ENCODE measurements around the gene GPATCH2.
"Not testable (repeated sequence)": the region's sequence is repeated elsewhere in the genome, so short reads cannot be mapped to it uniquely, and the experiment has no call there.

Gene GPATCH2
- total RNA-seq = 31.5 to 32.2 reads per million in 2 donors

DNA sequence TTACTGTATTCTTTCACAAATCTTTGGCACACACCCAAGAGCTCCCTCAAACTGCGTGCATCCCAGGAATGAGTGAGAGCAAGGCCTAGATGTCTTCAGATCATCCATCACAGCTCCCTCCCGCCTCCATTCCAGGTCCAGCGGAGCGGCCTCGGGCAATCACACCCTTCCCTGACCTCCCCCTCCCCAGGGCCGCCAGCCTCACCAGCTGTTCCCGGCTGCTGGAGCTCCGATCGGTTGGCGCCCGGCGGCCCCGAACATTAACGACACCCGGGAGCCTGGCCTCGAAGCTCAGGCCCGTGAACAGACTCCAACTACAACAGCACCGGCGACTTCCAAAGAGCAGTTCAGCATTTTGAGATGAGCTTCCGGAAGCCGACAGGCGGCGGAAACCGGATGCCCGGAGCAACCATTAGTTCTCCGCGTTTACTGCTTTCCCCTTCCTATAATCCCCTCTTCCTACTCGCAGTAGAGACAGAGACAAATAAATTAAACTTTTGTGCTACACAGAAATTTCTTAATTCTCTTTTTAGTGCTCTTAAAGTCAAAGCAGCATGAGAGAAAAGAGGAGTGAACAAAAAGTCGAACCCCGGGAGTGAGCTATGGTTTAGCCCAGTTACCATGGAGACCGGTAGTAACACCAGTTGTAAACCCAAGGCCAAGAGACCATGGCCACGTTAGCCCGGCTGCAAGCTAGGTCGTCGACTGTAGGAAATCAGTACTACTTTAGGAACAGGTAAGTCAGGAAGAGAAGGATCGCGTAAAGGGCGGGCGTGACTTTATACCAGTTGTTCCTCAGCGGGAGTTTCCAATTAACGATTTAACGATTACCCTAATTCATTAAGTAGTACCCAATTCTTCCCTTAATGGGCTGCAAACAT, at the start of gene GPATCH2, which contains the start of gene SPATA17:
TSS of gene GPATCH2 (minus strand) at position 380 of the 881 bp plus-strand sequence. CDS start at position 261, 119 bp downstream.
TSS of gene SPATA17 (plus strand) at position 634 of the 881 bp plus-strand sequence. CDS start at position 669, 35 bp downstream.
- peak; percentile 34 for DNase-seq

DNA sequence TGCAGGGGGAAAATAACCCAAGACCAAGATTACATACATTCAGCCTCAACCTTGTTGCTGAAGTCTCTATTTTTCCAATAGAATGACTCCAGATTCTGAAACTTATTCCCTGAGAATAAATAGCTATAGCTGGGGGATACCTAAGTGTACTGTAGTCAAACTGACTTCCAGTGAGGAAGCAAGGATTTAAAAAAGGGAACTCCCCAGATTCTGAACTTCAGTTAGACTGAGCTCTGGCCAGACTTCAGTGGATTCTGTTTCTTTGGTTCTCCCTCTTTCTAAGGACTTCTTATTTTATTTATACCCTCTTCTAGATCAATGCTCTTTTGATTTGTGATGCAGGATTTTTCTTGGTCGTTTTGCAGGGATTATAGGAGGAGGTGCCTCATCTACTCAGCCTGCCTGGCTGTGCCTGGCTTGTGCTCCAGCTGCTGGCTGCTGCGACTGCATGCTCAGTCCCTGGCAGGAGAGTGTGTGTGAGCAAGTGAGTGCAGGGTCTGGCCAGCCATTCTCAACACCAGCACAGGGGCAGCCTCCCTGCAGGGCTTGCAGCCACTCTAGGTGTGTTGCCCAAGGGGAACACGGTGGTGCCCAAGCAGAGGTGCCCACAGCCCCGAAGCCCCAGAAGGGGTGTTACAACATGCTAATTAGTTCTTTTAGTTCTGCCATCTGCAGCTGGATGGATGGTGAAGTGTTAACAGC, 43.3 kb upstream of the GPATCH2 start:
- no peak for DNase-seq

DNA sequence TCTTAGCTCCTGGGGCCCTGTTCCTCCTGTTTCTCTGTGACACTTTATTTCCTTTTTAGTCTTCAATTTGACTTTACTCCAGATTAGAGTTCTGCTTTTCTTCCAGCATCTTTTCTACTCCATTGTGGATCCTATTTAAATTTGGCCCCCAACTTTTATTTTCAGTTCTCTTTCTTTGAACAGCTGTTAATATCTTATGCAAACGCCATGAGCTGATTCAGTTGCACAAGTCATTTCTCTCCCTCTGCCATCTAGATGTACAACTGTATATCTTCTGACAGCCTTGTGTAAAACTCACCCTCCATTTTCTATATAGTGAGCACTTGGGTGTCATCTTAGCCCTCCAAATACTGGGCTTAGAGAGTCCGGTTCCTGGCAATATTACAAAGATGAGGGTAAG, 42.5 kb upstream of the GPATCH2 start:
- no peak for DNase-seq

DNA sequence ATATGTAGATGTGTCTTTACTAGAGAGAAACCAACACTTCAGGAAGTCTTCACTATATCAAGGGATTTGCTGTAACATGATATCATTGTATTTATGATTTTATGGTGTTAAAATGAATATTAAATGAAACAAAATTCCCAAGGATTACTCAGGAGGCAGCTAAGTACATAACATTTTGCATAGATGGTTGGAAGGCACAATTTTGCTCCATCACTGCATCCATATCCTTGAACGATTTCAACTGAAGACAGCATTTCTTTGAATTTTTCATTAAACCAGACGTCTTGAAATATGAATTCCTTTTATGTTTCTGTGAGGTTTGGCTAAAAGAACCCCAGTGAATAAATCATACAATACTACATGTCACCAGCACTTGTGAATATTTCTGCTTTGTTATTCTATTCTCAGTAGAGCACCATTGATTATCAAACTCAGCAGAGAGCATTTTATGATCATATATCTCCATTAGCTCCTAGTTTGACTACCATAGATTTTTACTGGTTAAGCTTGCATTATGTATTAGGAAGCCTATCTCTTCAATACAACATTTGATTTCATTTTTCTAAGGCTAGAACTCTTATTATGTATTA, 37.6 kb upstream of the GPATCH2 start:
- DNase-seq = no peak

DNA sequence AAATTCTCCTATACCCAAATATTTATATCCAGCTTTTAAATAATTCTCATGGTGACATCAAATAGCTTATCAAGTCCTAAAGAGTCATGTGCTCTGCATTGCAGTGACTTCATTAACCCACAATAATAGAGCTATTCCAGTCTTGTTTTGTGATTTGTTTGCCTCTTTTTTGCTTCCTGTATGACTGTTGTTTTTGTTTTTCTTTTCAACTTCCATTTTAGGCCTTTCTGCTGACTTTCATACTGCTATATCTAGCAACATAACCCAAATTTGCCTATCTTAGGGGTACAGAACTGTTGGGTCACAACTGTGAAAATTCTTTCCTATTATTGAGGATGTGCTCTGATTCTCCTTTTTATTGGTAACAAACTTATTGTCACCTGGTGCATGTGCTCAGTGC, 30.5 kb upstream of the GPATCH2 start:
- no peak for DNase-seq

DNA sequence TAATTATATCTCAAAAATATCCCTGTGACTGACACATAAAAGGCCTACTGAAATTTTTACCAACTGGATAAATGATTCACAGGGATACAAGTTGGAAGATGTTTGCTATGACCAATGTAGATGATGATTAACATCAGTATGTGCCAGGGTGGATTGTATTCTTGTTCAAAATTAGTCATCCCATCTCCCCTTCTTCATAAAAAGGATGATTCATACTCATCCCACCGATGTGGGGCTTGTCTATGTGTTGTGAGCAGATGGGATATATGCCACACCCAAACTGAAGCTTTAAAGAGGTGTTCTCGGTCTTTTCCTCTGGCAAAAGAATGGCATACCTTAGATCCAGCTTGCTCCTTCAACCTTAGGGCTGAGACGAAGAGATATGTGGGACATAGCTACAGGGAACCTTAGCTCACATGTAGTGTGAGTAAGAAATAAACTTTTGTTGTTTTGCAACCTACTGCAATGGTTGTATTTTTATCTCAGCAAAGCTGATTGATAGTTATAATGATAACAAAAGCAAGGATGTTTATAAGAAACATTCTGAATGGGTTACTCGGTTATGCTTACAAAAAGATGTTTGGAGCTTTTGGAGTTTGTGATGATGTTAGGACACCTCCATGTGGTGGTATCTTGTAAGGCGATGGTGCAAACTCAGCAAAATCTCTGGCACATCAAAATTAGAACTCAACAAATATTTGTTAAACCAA, 29.6 kb upstream of the GPATCH2 start:
- DNase-seq = no peak

DNA sequence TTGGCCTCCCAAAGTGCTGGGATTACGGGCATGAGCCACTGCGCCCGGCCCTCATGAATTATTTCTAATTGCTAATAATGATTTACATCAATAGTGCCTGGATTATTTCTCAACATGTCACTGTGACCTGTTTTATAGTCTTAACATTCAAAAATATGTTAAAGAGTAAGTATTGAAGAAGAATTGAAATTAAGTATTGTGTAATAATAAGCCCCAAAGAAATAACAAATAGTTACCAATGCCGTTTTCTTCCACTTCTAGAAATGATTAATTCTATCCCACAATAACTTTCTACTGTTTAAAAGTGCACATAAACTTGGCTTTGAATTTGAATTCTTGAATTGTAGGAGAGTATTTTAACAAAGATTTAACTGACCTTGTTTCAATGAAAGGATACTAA, 19.8 kb upstream of the GPATCH2 start:
- no peak for DNase-seq

DNA sequence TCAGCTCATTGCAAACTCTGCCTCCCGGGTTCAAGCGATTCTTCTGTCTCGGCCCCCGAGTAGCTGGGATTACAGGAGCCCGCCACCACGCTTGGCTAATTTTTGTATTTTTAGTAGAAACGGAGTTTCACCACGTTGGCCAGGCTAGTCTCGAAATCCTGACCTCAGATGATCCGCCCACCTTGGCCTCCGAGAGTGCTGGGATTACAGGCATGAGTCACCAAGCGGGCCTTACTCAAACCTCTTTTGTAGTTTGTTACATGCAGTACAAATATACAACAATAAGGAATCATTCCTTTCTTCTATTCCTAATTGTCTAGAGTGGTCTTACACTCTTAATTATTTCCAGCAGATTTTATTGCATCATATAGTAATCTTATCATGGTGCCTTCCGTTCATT, 16.9 kb upstream of the GPATCH2 start:
- DNase-seq = no peak

DNA sequence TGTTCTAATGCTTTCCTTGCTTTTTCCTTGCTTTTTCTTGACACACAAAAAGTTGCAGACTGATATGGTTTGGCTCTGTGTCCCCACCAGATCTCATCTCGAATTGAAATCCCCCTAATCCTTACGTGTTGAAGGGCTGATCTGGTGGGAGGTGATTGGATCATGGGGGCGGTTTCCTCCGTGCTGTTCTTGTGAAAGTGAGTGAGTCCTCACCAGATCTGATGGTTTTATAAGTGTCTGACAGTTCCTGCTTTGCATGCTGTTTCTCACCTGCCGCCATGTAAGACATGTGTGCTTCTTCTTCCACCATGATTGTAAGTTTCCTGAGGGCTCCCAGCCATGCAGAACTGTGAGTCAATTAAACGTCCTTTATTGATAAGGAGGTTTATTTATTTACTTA, 11.6 kb upstream of the GPATCH2 start:
- DNase-seq = no peak

DNA sequence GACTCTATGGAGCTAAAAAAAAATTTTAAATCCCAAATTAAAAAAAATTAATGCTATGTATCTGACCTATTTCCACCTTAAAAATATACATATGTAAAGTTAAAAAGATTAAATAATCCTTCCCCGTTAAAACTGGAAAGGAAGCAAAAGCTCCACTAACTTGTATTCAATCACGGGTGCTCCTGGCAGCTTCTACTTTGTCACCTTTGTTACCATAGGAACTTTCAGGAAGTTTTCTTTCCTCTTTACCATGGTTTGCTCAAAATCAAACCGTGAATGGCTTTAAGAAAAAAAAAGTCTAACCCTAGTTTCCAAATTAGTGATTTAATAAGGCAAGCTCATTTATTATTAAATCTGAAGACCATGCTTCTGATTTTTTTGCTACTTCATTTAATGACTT, 3.5 kb downstream of the GPATCH2 start:
- DNase-seq = no peak

DNA sequence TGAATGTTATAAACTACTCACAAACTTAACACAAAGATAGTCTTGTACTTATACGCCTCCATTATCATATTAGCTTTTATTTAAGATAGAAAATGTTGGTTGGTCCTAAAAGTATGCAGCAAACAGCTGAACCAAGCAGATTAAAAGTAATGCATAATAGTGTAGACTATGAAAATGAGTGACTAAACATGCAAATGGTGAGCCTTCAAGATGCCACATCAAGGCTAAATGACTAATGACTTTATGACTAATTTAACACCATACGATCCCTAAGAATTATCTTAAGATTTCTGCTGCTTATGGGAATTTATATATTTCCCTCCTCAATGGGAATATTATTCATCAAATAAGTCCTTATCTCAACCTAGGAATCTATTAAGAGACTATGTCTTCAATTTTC, 4.6 kb downstream of the GPATCH2 start:
- DNase-seq = no peak

DNA sequence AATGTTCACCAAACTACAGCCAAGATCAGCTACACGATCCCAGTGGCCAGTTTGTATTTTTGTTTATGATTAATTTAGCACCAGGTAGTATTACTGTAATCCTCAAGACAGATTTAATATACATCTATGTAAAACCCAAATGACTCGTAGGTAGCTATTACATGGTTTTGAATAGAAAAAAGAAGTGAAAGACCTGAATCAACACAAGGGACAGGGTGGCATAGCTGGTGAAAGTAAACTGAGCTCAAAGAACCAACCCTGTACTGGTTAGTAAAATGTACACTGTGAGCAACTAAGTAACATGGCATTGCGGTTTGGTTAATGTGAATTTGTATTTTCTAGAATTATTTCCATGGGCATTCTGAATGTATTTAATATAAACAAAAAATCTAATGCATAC, 8.8 kb downstream of the GPATCH2 start:
- DNase-seq = no peak

DNA sequence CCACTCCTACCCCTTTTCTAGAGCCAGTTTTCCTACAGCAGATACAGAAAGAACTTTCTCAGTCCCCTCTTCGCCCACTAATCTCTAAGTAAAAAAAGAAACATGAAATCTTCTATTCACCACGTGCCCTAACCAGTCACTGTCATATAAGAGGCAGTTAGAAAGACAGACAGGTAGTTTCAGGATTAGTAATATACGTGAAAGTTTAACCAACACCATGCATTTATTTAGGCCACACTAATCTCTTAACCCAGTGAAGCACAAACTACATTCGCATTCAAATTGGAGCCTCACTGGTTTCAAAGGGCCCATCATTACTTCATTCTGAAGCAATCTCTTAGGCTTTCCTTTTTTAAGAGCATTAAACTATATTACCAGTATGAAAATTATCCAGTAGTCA, 10.1 kb downstream of the GPATCH2 start:
- no peak for DNase-seq

DNA sequence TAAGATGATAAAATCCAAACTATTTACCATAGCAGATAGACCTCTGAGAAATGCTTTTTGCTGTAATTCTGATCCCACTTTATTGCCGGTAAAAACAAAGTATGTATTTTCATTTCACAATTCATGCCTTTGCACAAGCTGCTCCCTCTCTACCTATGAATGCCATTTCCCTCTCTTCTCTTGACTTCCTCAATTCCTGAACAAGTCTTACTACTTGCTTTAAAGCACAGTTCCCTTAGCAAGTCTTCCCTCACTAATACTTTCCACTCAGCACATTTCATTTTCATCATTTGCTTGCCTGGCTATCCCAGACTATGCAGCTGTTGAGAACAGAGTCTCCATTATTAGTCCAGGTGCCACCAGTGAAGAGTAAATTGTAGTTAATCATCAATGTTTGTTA, 13.8 kb downstream of the GPATCH2 start:
- DNase-seq = no peak

DNA sequence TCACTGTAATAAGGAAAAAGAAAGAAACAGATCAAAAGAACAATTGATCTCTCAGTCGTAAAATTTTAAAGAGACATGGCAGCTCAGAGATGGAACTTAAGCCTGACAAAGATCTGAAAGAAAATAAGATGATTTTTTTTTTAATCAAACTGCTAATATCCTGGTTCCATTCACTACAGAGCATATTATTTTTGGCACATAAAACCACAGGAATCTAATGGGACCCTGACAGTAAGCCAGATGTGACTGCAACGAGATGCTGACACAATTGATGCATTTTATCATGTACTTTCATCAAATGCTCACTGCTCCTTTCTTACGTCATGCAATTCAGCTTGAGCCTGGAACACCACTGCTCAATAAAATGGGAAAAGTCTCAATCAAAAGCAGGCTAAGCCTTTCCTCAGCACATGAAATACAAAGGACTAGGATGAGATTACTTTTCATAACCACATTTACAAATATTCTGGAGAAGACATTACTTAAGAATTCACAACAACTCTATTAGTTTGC, 16.6 kb downstream of the GPATCH2 start:
- no peak for DNase-seq

DNA sequence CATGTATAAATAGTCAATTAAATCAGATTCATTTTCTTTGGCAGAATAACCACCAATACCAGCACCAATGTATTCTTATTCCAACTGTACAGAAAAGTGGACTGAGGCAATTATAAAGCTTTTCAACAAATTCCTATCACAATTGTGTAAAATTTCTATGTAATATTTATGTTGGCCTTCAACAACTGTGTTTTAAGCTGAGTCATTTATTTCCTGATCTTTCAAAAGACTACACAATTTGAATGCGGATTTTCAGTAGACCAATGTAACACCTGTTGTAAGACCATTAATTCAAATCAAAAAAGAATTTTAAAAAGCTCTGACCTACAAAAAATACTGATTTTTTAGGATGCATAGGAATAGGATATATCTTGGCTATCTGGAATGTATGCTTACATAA, 25.5 kb downstream of the GPATCH2 start:
- no peak for DNase-seq

DNA sequence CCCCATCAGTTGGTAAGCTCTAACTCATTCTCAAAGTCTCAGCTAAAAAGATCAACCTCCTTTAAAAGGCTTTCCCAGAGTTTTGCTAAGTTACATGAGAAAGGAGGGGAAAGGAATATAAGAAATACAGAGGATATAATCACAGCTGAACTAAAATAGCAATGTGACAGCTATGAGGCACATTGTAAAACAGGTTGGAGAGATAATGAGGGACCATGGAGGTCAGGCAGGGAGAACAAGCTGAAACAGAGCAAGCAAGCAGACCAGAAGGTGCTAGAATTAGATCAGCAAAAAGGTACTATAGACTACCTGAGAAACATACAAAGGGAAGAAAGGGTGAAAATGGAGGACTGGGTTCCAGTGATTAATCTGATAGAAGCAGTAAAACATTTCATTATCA, 28.5 kb downstream of the GPATCH2 start:
- no peak for DNase-seq

DNA sequence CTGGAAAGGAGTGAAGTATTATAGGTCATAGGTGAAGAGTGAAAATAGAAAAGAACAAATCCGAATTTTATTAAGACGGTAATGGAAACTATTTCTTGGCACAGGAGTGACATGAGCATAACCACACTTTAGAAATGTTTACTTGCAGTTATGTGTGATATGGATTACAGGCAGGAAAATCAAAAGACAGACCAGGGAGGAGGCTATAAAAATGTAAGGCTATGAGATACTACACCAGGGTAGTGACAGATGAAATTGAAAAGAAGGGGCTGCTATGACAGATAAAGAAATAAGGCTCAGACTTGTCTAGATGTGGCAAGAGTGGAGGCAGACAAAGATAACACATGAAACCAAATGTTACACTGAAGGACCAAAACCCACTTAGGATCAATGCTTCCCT, 31.7 kb downstream of the GPATCH2 start:
- no peak for DNase-seq

DNA sequence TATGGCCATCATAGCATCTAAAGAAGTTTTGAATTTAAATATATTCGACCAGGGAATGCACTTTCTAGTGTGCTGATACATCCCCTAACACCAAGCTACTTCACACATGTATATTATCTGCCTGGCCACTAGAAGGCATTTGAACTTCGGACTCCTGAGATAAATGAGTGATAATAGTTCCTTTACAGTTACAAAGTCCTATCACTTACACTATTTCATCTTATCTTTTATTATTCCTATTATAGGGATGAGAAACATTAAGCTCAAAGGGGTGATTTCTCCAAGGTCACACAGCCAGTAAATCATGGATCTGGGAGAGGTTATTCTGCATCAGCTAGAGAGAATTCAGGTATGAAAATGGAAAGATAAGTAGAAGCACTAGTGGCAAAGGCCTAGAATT, 40.3 kb downstream of the GPATCH2 start:
- DNase-seq = no peak

DNA sequence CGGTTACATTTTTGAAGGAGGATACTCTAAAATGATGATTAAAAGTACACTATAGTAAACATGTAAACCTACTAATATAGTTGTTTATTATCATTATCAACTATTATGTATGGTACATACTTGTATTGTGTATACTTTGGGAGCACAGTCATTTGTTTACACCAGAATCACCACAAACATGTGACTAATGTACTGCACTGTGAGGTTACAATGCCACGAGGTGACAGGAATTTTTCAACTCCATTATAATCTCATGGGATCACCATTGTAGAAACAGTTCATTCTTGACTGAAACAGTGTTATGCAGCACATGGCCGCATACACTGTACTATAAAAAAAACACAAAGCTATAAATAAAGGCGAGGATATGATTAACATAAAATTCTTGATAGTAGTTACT, 44.3 kb downstream of the GPATCH2 start:
- DNase-seq = no peak

DNA sequence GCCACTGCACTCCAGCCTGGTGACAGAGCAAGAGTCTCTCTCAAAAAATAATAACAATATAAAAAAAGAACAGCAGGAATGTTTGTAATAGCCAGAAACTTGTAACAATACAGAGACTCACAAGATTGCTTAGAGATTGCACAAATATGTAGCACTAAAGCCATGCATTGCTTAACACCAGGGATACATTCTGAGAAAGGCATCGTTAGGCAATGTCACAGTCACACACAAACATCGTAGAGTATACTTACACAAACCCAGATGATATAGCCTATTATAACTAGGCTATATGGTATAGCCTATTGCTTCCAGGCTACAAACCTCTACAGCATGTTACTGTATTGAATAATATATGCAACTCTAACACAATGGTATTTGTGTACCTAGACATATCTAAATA, 45.3 kb downstream of the GPATCH2 start:
- no peak for DNase-seq

DNA sequence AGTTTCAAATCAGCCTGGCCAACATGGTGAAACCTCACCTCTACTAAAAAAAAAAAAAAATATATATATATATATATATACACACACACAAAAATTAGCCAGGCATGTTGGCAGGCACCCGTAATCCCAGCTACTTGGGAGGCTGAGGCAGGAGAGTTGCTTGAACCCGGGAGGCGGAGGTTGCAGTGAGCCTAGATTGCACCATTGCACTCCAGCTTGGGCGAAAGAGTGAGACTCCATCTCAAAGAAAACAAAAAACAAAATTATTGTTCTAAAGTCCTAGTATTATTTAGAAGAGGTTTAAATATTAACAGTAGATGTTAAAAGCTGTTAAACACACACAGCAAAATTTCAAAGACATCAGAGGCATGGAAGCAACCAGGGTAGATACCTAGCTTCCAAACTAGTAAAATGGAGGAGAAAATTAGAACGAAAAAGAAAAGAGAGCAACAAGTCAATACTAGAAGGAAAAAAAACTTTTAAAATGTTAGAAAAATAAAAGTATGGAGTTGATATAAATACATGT, 46.5 kb downstream of the GPATCH2 start:
- DNase-seq = not testable (repeated sequence)

DNA sequence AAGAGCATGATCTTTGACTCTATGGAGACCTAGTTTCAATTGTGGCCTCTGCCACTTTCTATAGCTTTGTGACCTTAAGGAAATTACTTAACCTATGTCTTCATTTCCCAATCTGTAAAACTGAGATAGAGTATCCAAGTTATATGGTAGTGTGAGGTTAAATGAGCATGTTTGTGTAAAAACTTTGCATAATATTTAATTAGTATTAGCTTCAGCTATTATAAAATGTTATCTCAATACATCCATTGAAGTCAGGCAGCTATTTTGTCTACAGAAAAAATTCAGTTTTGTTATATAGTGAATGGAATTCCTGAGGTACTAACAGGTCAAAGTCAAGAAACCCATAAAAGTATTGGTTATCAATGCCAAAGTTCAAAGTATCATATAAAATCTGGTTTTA, 53.6 kb downstream of the GPATCH2 start:
- DNase-seq = no peak

All from activated gamma-delta T cell (primary cell).